HK-2 (cell line): Measurements from ENCODE around the gene CHCHD6.

Experiments used
- DNase-seq: peaks from one replicate; pipeline ENCODE4 v3.0.0-alpha.2; 2018; ENCODE audit not compliant: unreplicated experiment

CHCHD6 gene

DNA sequence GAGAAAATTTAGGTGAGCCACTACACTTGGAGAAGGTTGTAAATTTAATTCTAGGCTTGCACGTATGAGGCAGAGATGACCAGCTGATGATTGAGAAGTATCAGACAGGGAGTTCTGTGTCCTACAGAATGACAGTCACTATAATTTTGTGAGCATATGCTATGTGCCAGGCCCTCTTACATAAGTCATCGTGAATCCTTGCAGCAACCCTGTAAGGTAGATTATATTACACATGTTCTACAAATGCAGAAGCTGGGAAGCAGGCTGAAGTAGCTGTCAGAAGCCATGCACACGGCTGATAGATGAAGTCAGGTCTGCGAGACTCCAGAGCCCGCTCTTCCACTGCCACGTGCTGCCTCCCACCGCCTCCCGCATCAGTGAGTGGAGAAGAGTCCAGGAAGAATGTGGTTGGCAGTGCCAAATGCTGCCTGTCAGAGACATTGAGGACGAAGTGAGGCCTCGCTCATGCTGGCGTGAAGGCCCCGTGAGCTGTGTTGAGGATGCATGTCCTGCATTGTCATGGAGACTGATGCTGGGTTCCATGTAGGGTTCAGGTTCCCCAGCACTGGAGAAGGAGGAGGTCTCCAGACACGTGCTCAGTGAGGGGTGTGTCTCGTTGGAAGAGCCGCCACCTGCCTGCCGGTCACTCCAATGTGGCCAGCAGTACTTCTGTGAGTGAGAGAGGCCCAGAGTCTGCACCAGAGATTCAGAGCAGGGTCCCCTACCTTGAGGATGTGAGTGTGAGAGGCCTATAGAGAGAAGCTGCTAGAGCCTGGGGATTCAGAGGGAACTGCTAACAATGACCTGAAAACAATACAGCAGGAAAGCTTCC, 155.6 kb downstream of the CHCHD6 start:
- DNase-seq = no peak

GRCh38 chr3:126865736-126866135, 161.7 kb downstream of the CHCHD6 start:
- DNase-seq = no peak

GRCh38 chr3:126866175-126866759, 162.2 kb downstream of the CHCHD6 start:
- DNase-seq = no peak

GRCh38 chr3:126867190-126867862, 163.3 kb downstream of the CHCHD6 start:
- DNase-seq = no peak

GRCh38 chr3:126867863-126868200, 163.8 kb downstream of the CHCHD6 start:
- no peak for DNase-seq

- DNase-seq = no peak
Observed at GRCh38 chr3:126870608-126871210, 166.7 kb downstream of the CHCHD6 start.

DNA sequence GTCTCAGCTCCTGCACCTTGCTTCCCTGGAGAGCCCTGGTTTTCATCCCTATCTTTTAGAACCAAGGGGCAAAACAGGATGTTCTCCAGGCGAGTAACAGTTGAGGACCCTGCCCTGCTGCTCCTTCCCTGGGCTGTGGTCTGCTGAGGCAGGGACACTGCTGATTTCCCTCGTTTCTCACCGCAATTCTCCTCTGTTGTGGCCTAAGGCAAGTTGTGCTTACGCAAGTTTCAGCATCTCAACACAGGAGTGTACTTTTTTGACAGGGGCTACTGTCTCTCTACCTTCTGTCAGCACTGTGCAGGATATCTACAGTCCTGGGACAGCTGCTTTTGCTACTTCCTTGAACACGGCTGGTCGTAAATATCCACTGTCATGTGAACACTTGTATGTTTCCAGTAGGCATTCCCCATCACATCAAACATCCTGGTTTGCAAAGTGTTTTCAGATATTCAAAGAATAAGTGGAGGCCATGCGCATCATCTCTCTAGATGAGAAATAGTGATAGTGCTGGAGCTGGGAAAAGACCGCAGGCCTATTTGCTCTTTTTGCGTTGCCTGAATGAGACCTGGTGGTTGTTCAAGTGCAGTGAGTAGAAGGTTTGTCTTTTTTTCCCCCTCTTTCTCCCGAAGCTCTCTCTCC, 168.8 kb downstream of the CHCHD6 start:
- no peak for DNase-seq

DNA sequence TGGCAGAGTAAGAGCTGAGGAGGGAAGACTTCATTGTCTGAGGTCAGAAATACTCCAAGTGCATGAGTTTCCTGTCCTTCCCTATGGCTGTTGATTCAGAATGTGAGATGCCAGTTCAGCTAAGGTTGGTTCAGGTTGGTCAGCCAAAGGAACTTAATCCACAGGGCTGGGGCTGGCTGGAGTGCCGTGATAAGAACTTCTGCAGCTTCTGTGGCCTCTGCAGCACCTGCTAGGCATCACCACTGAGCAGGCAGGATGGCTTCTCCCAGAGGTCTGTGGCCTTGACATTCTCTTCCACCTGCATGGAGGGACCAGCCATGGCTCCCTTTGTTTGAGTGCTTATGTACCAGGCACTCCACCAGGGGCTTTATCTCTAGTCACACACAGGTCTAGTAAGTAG, 169.4 kb downstream of the CHCHD6 start:
- DNase-seq = no peak

DNA sequence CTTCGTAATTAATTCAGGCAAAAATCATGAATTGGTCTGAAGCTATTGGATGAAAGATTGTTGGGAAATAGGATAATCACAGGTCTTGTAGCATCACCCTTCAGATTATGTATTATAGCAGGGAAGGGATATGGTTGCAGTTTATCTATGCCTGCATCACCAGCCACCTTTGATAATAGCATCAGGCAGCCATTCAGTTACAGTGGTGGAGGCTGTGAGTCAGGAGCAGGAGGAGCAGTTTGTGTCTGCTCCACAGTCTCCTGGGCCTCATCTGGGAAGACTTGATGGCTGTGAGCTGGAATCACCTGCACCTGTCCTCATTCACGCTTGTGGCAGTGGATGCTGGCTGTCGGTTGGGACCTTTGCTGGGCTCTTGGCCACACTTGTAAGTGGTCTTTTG, 174.6 kb downstream of the CHCHD6 start:
- DNase-seq = no peak

DNA sequence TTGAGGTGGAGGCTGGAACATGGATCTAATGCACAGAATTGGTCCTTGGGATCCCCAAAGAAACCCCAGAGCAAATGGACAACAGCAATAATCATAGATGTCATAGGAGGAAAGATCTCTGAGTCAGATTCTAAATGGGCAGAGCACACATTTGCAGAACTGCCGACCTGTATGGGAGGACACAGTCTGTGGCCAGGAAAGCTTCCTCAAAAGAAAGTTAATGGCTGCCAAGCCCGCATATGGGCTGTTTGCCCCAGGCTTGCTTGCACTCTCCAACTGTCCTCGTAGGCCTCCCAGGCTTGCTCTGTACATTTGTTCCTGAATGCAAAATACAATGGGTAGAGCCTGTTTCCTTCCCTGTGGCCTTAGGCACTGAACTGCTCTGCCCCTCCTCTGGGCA, 176.9 kb downstream of the CHCHD6 start:
- no peak for DNase-seq

GRCh38 chr3:126881861-126882260, 177.8 kb downstream of the CHCHD6 start:
- no peak for DNase-seq

DNA sequence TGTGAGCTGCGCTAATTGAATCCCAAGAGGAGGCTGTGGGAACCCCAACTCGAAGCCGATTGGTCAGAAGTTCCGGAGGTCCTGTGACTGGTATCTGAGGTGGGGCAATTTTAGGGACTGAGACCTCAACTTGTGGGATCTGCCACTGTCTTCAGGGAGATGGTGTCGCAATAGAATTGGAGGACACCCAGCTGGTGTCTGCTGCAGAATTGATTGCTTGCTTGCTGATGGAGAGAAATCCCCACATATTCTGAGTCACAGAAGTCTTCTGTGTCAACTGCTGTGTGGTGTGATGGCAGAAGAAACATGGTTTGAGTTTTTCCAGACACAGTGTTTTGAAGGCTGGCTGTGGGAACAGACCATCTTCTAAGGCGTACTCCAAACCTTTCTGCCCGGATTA, 179.2 kb downstream of the CHCHD6 start:
- DNase-seq = no peak

GRCh38 chr3:126885425-126885824, 181.4 kb downstream of the CHCHD6 start:
- no peak for DNase-seq

GRCh38 chr3:126886217-126886616, 182.2 kb downstream of the CHCHD6 start:
- DNase-seq = no peak

- no peak for DNase-seq
Observed at GRCh38 chr3:126887686-126888085, 183.6 kb downstream of the CHCHD6 start.

DNA sequence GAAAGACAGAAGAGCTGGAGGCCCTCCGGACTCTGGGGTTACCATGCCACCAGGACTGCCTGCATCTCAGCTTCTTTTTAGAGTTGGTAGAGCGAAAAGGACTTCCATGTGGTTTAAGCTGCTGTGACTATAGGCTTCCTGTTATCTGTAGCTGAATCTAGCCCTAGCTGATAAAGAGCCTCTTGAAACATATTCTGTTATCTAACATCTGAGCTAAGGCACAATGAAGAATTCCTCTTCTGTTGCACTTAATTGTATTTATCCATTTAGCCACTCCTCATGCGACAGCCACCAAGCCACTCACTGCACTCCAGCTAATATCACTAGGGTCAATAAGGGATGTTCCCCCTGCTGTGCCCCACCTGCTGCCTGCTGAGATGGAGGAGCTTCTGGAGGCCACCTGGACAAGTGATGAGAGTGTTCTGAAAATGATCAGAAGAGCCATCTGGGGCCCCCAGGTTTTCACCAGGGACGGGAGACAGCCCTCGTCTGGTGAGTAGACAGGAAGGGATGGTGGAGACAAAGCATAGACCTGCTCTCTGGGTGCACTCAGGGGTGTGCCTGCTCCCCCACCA, 184.2 kb downstream of the CHCHD6 start:
- no peak for DNase-seq

GRCh38 chr3:126889276-126890201, 185.5 kb downstream of the CHCHD6 start:
- DNase-seq = no peak

DNA sequence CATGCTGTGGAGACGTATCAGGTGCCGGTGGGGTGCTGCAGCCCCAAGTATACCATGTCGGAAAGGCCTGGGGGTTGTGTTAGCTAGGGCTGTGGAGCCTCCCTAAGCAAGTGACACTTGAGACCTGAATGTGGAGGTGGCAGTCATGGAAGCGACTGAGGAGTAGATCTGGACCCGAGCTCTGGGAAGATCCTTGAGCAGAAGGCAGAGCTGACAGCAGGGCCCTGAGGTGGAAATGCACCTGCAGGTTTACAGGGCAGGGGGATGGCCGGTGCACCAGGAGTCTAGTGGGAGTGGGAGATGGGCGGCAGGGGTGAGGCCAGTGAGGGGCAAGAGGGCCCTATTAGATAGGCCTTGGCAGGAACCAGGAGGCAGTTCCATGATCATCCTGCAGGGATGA, 187.1 kb downstream of the CHCHD6 start:
- DNase-seq = no peak

DNA sequence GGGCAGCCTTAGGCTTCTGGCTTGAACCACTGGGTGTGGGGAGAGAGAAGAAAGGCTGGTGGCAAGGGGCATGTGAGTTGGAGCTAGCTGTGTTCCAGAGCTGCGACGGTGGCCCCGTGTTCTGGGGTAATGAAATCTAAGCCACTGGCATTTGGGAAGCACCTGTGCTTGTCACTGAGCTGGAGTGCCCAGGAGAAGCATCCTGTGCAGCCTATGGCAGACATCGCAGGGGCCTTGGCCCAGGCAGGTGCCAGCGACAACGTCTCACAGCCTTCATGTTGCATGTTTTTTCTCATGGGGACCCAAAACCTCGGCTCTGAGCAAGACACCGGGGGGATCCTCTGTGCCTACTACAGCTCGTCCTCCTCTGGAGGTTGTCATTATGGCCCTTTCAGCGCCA, 187.8 kb downstream of the CHCHD6 start:
- no peak for DNase-seq

- no peak for DNase-seq
Observed at GRCh38 chr3:126893651-126894050, 189.6 kb downstream of the CHCHD6 start.

DNA sequence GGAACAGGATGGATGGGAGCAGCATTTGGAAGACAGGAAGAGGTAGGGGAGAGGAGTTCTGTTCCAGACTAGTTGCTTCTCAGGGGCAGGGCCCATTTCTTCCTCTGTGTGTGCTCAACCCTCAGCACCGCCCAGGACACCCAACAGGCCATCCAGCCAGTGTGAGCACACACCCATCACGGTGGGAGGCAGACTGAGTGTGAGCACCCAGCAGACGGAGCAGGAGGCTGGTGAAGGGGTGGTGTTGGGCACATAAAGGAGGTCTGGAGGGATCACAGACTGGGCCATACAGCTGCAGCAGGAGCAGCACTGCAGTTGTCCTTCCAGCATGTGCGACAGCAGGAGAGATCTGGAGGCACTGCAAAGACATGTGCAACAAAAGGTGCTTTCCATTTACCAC, 190.4 kb downstream of the CHCHD6 start:
- no peak for DNase-seq
